GM18507 (cell line): ENCODE data around the gene BACE2.

Experiments
- DNase-seq: peaks from one replicate; pipeline ENCODE4 v3.0.0; 2011; ENCODE audit warnings: low read depth; ENCODE audit not compliant: insufficient read length; ENCODE audit errors: extremely low spot score
- FAIRE-seq: peaks from 2 replicates; lab custom pipeline; 2011; peaks lifted over from hg19 to GRCh38; lab: Jason Lieb, UNC

Gene BACE2

DNA sequence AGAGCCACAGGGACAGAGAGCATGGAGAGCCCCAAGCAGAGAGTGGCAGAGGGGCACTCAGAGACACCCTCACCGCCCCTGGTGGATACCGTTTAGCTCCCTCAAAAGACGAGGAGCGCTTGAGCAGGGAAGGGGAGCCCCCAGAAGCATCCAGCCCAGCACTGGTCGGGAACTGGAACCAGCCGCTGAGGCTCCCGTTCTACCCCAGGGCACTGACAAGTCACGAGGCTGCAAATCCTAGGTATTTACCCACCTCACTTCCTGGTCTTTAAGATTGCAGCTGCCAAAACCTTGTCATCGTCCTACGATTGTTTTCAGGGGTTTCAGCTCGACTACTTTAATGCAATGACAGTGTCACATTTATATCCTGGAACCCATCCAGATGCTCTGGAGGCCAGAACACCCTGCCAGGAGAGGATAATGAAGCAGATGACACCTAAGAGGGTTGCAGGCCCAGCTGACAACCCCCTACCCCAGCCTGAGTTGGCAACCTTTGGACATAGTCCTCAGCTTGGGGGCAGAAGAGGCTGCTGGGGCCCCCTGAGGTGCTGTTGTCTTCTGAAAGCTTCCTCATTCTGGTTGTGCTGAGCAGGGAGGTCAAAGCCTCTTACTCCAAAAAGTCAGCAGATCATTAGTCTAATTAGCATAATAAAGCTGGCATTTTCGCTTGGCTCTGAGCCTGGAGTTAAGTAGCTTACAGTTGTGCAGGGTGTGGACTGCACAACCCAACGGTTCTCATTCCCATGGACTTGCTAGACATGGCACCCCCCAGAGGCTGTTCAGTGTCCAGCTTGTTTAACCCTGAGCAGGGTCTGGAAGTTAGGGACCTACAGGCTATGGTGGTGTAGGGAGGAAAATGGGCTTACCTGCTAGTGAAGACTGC lies 20.6 kb upstream of the BACE2 start:
- FAIRE-seq (no peak), DNase-seq (no peak)

DNA sequence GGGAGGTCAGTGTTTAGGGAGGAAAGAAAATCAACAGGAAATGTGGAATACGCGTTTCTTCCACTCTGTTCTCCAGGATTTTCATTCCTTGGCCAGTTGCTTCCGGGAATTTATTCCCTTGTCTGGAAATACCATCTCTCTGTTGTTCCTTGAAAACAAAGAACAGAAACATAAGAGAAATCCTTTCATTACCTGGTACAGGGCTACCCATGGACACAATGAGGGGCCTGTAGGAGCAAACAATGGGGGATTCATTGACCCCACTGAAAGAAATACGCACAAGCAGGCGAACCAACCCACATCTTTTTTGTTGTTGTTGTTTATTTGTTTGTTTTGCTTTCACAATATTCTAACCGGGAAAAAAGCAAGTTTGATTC lies 20.0 kb upstream of the BACE2 start:
- DNase-seq (no peak), FAIRE-seq (no peak)

DNA sequence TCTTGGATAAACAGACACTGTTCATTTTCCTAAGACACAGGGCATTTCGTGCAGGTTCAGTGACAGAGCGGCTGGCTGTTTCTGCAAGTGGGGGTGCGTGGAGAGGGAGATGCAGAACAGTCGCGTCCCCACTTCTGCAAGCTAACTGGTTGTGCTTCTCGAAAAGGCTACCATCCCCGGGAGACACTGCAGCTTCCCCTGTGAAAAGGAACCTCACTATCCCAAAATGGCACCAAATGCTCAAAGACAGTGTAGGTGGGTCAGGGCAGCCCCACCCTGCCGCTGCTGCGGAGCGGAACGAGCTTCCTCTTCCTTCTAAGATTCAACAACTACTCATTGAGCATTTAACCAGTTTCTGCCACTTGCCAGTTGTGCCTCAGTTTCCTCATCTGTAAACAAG lies 19.2 kb upstream of the BACE2 start:
- no peak for FAIRE-seq
- DNase-seq: no peak

DNA sequence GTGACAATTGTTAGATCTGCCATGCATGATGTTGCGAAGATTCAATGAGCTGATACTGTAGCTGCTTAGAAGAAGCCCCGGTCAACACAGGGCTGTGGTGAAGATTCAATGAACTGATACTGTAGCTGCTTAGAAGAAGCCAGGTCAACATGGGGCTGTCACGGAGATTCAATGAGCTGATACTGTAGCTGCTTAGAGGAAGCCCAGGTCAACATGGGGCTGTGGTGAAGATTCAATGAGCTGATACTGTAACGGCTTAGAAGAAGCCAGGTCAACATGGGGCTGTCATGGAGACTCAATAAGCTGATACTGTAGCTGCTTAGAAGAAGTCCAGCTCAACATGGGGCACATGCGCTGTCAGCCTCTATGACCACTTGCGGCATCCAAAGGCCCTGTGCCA lies 18.8 kb upstream of the BACE2 start:
- DNase-seq: no peak
- FAIRE-seq: no peak

DNA sequence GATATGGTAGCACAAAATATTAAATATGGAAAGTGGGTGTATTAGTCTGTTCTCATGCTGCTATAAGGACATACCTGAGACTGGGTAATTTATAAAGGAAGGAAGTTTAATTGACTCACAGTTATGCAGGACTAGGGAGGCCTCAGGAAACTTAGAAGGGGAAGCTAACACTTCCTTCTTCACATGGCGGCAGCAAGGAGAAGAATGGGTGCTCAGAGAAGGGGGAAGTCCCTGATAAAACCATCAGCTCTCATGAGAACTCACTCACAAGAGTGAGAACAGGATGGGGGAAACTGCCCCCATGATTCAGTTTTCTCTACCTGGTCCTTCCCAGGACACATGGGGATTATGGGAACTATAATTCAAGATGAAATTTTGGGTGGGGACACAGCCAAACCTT lies 15.8 kb upstream of the BACE2 start:
- FAIRE-seq (no peak), DNase-seq (no peak)

DNA sequence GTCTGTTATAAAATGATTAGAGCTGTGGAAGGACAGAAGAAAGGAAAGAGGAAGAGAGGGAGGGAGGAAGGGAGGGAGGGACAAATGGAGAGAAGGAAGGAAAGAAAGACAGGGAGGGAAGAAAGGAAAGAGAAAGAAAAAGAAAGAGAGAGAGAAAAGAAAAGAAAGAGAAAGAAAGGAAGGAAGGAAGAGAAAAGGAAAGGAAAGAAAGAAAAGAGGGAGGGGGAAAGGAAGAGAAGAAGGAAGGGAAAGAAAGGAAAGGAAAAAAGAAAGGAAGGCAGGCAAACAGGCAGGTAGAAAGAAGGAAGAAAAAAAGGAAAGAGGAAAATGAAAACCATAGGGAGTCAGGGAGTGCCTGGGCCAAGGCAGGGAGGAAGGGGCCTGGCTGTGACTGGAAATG lies 14.5 kb upstream of the BACE2 start:
- FAIRE-seq (no peak), DNase-seq (no peak)

DNA sequence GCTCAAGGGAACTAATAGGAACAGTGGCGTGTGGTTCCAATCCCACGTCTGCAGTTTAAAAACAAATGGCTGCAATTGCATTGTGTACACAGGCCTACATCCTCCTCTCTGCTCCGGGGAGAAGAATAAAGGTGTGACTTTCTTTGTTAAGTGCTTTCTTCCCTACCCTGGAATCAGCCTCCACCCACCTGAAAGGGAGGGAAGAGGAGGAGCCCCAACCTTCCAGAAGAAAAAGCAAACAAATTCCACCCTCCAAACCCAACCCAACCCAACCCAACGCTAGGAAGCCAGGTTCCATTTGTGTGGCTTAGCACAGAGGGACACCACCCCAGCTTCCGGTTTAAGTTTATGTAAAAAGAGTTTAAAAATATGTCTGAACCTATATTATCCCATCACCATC lies 11.8 kb upstream of the BACE2 start:
- DNase-seq (no peak), FAIRE-seq (no peak)

DNA sequence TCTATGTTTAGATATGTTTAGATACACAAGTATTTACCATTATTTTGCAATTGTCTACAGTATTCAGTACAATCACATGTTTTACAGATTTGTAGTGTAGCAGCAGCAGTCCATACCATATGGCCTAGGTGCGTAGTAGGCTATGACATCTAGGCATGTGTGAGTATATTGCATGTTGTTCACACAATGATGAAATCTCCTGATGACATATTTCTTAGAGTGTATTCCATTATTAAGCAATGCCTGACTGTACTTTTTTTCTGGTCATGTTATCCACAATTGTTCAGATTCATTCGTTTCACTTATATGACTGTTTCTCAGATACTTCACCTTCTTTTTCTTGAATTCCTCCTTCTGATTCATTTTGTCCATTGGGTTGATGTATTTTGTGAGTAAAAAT lies 9.9 kb upstream of the BACE2 start:
- DNase-seq (no peak), FAIRE-seq (no peak)

DNA sequence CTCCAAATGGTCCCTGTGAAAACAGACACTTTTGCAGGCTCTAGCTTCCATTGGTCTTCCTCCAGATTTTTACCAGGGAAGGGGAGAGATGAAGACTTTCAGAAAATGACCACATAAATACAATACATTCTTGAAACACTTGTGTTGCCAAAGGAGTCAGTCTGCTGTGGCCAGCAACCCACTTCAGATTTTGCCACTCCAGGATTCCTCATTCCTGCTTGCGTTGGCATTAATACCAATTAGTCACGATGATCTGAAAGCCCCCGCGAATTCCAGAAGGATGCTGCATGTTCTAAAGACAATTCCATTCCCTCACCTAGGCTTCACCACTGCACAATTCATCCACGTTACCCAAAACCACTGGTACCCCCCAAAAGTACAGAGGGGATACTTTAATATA lies 7.9 kb upstream of the BACE2 start:
- DNase-seq: no peak
- no peak for FAIRE-seq

DNA sequence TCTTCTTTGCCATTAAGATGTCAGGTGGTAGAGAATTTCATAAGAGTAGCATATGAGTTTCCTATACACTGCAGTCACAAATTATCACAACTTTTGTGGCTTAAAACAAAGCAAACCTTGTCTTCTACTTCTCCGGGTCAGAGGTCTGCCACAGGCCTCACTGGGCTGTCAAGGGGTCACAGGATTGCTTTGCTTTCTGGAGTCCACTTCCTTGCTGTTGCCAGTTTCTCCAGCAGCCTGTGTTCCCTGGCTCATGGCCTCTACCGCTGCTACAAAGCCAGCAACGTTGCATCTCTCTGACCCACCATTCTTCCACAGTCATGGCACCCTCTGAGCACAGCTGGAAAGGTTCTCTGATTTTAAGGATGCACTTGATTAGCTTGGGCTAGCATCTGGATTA lies 6.5 kb upstream of the BACE2 start:
- no peak for FAIRE-seq
- DNase-seq: no peak

DNA sequence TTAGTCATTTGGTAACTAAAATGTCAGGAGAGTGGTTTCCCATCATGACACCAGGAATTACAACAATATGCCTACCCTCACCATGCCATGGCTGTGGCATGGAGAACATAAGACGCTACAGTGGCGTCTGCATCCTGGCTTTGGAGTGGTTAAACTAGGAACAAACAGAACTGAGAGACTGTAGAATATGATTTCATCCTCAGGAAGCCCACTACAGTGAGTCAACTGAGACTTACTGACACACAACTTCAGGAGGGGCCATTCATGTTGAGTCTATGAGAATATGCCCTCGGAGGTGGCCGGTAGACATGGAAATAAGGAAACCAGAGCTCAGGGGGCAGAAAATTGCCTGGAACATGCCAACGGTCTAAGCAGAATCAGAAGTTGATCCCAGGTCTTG lies 5.9 kb upstream of the BACE2 start:
- no peak for FAIRE-seq
- no peak for DNase-seq

DNA sequence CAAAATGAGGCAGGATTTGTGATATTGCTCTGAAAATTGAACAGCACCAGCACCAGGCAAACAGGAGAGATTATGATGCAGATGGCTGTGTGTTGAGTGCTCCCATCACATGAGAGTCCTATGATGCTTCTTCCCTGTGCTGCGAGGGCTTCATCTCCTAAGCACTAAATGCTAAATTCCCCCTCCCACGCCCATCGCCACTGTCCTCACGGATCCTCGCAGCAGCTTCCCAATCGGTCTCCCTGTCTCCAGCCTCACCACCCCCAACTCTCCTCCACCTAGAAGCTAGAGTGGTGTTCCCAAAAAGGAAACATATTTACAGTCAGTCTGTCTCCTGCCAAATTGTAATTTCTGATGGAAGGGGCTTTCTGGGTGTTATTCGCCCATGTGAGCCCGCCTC lies 4.9 kb upstream of the BACE2 start:
- no peak for FAIRE-seq

DNA sequence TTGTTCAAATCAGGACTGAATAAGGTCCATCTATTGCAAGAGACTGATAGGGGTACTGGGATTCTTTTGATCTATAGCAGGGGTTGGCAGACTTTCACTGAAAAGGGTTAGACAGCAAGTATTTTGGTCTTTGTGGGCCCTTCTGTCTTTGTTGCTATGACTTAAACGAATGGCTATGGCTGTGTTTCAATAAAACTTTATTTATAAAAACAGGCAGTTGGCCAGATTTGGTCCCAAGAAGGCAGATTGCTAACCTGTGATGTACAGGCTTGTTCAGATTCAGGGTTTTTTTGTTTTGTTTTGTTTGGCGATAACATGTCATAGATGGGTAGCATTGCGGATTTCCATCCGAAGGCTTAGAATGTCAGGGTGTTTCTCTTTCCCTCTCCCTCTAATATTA lies 3.9 kb upstream of the BACE2 start:
- FAIRE-seq: no peak
- no peak for DNase-seq

More for the DNA sequence above, 4.9 kb upstream of the BACE2 start:
- no peak for DNase-seq

DNA sequence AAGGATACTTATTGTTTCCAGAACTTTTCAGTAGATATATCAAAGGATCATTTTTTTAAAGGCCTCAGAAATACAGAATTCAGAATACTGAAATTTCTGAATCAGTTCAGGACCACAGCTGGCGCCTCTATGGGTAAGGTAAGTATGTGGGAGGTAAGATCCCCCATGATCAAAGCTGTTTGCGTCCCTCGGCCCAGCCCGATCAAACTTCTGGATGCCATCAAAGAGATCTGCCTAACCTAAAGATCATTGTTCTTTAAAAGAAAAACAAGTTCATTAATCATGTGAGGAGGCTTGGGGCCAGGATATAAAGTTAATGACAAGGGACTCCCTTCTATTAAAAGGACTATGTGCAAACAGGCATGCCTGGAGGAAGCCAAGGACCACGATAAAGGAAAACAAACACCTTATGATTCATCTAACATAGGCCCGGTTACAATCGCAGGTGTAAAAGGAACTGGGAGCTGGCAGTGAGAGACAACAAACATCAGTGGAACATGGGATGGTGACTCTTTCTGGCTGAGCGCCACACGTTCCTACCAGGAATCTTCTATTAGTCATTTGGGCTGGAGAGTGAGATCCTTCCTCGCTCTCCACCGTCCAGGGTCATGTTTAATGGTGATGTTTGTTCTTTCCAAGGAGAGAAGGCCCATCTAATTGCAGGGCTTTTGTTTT lies 2.8 kb upstream of the BACE2 start:
- FAIRE-seq (no peak), DNase-seq (no peak)

DNA sequence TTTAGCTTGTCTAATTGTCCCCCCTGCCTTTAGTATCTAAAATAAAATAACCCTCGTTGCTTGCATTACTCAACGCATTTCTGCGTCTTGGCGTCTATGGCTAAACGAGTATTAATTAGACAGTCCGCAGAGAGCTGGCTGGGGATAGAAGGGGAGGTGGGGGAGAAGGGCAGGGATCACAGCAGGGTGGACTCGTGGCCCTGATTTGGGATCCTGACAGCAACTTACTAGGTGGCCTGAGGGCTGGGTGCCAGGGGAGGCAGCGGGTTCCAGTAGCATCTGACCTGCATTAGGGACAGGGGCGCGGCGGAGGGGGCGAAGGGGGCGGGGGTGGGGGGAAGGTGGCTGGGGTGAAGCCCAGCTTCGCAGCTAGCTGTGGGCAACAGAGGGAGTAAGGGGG lies 1.1 kb upstream of the BACE2 start:
- no peak for FAIRE-seq

DNA sequence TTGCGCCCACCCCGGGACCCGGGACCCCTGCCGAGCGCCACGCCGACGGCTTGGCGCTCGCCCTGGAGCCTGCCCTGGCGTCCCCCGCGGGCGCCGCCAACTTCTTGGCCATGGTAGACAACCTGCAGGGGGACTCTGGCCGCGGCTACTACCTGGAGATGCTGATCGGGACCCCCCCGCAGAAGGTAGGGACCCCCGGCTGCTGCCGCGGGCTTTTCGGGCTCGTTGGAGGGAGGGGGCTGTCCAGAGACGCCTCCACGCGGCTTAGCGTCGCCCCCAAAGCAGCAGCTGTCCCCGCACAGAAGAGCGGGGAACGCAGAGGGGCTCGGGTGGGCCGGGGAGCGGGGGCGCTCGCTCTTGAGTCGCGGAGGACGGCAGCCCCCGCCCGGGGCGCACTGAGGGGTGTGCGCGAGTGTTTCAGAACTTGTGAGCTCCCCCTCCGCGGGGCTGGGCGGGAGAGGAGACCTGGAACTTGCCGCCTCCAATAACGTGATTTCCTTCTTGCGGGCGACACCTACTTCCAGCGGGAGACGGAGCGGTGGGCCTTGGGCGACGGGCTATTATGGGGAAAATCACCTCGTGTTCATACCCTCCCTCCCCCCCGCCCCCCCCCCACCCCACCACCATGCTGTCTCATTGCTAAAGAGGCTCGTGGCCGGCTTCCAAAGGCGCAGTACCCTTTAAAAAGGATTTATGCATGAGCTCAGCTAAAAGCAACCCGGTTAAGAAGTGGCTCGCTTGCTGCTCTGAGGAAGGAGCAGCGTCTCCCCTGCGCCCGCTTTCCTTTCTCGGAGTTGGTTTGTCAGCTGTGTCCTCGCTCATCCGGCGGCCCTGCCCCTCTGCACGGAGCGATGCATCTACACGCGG lies 664 bp downstream of the BACE2 start:
- no peak for DNase-seq
- FAIRE-seq: no peak

More for the DNA sequence above, 1.1 kb upstream of the BACE2 start:
- DNase-seq: no peak

DNA sequence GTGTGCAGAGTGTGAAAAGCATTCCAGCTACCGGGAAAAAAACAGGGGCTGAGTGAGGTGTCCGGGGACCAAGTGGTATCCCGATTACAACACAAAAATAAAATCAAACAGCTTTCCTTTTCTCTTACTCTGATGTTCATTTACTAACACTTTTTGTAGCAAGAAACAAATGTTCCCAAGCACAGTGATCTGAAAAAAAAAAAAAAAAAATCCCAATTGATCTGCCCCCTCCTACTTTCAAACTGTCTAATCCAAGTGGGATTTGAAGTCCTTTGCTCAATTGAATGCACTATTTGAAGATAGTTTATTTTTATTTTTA lies 1.3 kb downstream of the BACE2 start:
- no peak for FAIRE-seq
- no peak for DNase-seq

DNA sequence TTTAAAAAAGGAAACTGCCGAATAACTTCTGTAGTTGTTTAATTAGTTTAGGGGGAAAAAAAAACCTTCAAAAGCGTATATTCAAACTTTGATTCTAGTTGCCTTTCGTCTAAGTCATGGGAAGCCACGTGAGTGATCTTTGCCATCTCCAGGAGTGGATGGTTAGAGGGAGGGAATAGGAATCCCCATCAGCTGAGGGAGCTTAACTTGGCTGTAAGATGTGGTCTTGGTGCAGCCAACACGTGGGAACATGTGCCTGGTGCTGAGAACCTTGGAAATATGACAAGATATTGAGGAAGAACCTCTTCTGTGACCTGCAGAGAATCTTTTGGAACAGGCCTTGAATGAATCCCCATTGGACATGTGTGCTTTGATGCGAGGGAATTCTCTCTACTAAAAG lies 1.7 kb downstream of the BACE2 start:
- FAIRE-seq (no peak), DNase-seq (no peak)

DNA sequence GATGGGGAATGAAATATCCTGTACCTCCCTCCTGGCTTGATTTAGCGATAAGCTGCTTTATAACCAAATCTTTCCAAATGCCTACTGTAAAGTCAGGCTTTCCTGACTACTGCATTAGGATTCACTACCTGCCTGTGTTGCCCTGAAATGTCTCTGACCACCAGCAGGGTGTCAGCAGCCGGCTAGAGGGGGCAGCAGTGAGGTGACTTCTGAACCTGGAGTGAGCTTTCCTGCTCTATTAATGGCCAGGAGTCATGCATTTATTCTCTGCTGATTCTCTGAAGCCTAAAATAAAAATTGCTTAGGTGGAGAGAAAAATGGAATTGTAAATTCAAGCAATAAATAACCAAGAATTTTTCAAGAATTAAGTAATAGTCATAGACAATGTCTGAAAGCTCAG lies 2.5 kb downstream of the BACE2 start:
- FAIRE-seq: no peak
- no peak for DNase-seq

DNA sequence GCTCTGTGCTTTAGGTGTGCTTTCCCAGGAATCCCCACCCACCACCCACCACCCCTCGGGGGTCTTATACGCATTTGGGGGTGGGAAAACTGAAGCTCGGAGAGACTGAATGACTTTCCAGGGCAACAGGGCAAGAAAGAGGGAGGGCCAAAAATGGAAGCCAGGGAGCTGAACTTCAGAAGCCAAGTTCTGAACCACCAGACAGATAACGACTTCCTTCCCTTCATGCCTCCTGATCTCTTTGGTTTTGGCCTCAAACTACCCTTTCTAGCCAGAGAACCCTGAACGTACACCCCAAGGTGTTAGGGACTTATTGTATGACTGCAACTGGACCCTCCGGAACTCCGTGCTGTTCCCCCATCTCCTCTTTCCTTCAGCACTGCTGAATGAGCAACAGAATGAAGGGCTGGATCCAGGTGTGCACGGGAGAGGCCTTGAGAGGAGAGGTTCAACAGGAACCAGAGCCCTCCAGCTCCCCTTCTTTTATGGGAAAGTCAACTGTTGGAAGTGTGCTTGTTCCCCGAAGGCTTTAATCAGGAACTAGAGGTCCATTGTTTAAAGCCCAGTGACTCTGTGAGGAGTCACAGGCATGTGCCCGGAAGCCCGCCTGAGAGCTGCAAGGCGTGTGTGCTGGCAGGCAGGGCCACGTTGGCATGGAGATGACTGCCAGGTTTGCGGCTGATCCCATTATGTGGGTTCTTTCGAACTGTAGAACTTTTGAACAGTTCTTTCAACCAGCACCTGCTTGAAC lies 3.1 kb downstream of the BACE2 start:
- no peak for DNase-seq
- no peak for FAIRE-seq
